IPS-15b (cell line): ENCODE measurements around the gene SCAMP2.
"Not testable (repeated sequence)": the region's sequence is repeated elsewhere in the genome, so short reads cannot be mapped to it uniquely, and the experiment has no call there.

Experiments used
- H3K27me3 ChIP-seq: one replicate; pipeline ENCODE4 v1.6.1; 2013; ENCODE audit warnings: low read length; ENCODE audit not compliant: control insufficient read depth, insufficient read depth
- H3K36me3 ChIP-seq: one replicate; pipeline ENCODE4 v1.6.1; 2013; ENCODE audit warnings: low read length; ENCODE audit not compliant: control insufficient read depth, insufficient read depth
- H3K4me1 ChIP-seq: one replicate; pipeline ENCODE4 v1.6.1; 2013; ENCODE audit warnings: mild to moderate bottlenecking, low read length; ENCODE audit not compliant: control insufficient read depth, insufficient read depth
- H3K4me3 ChIP-seq: one replicate; pipeline ENCODE4 v1.5.1; 2013; ENCODE audit warnings: low read depth, low read length
- H3K9ac ChIP-seq: one replicate; pipeline ENCODE4 v1.6.1; 2013; ENCODE audit warnings: low read depth, mild to moderate bottlenecking, low read length
- H3K9me3 ChIP-seq: one replicate; pipeline ENCODE4 v1.6.1; 2013; ENCODE audit warnings: mild to moderate bottlenecking, low read length; ENCODE audit not compliant: control insufficient read depth, insufficient read depth

Gene SCAMP2

GRCh38 chr15:74873036-74873755 lies at the start of gene SCAMP2:
Gene SCAMP2, minus strand, starts transcription at chr15:74873365. Its CDS starts 110 bp downstream, at chr15:74873255.
- H3K27me3 ChIP-seq, result no peaks in the 10 kb centered on the region

GRCh38 chr15:74920456-74920855 lies 47.3 kb upstream of the SCAMP2 start:
- Histone ChIP-seq H3K27me3 (no peaks in the 10 kb centered on the region), H3K4me3 (no peak overlapping the region), H3K9me3 (no peaks in the 10 kb centered on the region), H3K36me3 (peaks cover 32% of the 10 kb centered on the region), H3K4me1 (no peaks in the 10 kb centered on the region), H3K9ac (no peak overlapping the region)

More at GRCh38 chr15:74873036-74873755, at the start of gene SCAMP2:
- Histone ChIP-seq H3K9me3 (no peaks in the 10 kb centered on the region), H3K9ac (peak within 1 kb of the TSS; percentile 97), H3K4me1 (no peaks in the 10 kb centered on the region), H3K36me3 (peaks cover under 1% of the 10 kb centered on the region), H3K4me3 (peak within 1 kb of the TSS; percentile 78)

- Histone ChIP-seq H3K4me1 (no peaks in the 10 kb centered on the region), H3K9ac (no peak overlapping the region), H3K27me3 (no peaks in the 10 kb centered on the region), H3K9me3 (no peaks in the 10 kb centered on the region), H3K4me3 (no peak overlapping the region), H3K36me3 (peaks cover 35% of the 10 kb centered on the region)
Measured at GRCh38 chr15:74917676-74918075, 44.5 kb upstream of the SCAMP2 start.

- not testable (repeated sequence) for H3K4me1 ChIP-seq, H3K27me3 ChIP-seq, H3K9ac ChIP-seq, H3K4me3 ChIP-seq, H3K9me3 ChIP-seq
- H3K36me3 ChIP-seq, result peaks cover 22% of the 10 kb centered on the region
Measured at GRCh38 chr15:74913799-74914198, 40.6 kb upstream of the SCAMP2 start.

- Histone ChIP-seq H3K4me1 (no peaks in the 10 kb centered on the region), H3K9ac (no peak overlapping the region), H3K27me3 (no peaks in the 10 kb centered on the region), H3K4me3 (no peak overlapping the region), H3K9me3 (no peaks in the 10 kb centered on the region), H3K36me3 (peaks cover 16% of the 10 kb centered on the region)
Measured at GRCh38 chr15:74913041-74913440, 39.9 kb upstream of the SCAMP2 start.

- Histone ChIP-seq H3K9me3 (no peaks in the 10 kb centered on the region), H3K4me3 (no peak overlapping the region), H3K4me1 (no peaks in the 10 kb centered on the region), H3K36me3 (peaks cover 12% of the 10 kb centered on the region), H3K27me3 (no peaks in the 10 kb centered on the region), H3K9ac (no peak overlapping the region)
Measured at GRCh38 chr15:74908635-74909034, 35.5 kb upstream of the SCAMP2 start.

- Histone ChIP-seq H3K4me3 (peak overlapping the region; percentile 93), H3K27me3 (no peaks in the 10 kb centered on the region), H3K36me3 (peaks cover 19% of the 10 kb centered on the region), H3K9me3 (no peaks in the 10 kb centered on the region), H3K9ac (peak overlapping the region; percentile 84), H3K4me1 (no peaks in the 10 kb centered on the region)
Measured at GRCh38 chr15:74907163-74907870, 34.2 kb upstream of the SCAMP2 start.

GRCh38 chr15:74906450-74907162 lies 33.4 kb upstream of the SCAMP2 start, which contains the start of gene FAM219B:
Gene FAM219B, minus strand, starts transcription at chr15:74906851. Its CDS starts 51 bp downstream, at chr15:74906800.
- Histone ChIP-seq H3K4me3 (peak within 1 kb of the TSS; percentile 93), H3K36me3 (peaks cover 21% of the 10 kb centered on the region), H3K9me3 (no peaks in the 10 kb centered on the region), H3K9ac (peak within 1 kb of the TSS; percentile 84), H3K27me3 (no peaks in the 10 kb centered on the region), H3K4me1 (no peaks in the 10 kb centered on the region)

- Histone ChIP-seq H3K4me3 (peak overlapping the region; percentile 93), H3K9me3 (no peaks in the 10 kb centered on the region), H3K27me3 (no peaks in the 10 kb centered on the region), H3K4me1 (no peaks in the 10 kb centered on the region), H3K9ac (peak overlapping the region; percentile 83), H3K36me3 (peaks cover 21% of the 10 kb centered on the region)
Measured at GRCh38 chr15:74906067-74906449, 32.9 kb upstream of the SCAMP2 start.

- Histone ChIP-seq H3K9ac (no peak overlapping the region), H3K27me3 (no peaks in the 10 kb centered on the region), H3K9me3 (no peaks in the 10 kb centered on the region), H3K4me3 (no peak overlapping the region), H3K4me1 (no peaks in the 10 kb centered on the region), H3K36me3 (peaks cover 31% of the 10 kb centered on the region)
Measured at GRCh38 chr15:74904190-74904805, 31.1 kb upstream of the SCAMP2 start.

- H3K9ac ChIP-seq, result no peak overlapping the region
- H3K27me3 ChIP-seq, result no peaks in the 10 kb centered on the region
- H3K4me1 ChIP-seq, result no peaks in the 10 kb centered on the region
- no peak overlapping the region for H3K4me3 ChIP-seq
- H3K9me3 ChIP-seq, result no peaks in the 10 kb centered on the region
- H3K36me3 ChIP-seq, result peaks cover 31% of the 10 kb centered on the region
Measured at GRCh38 chr15:74903676-74904075, 30.5 kb upstream of the SCAMP2 start.
